HEK293 (cell line): ENCODE data around the gene RPS6KB2.

Source experiments
- CTCF ChIA-PET: fragments of 350-600 bp; formaldehyde crosslinking; extraction: SDS; loops from one replicate; lab custom pipeline; 2021; ENCODE audit warnings: antibody characterized with exemption; lab: Yijun Ruan, JAX
- POLR2A ChIA-PET: fragments of 300-600 bp; formaldehyde crosslinking; extraction: SDS; loops from one replicate; lab custom pipeline; 2020; ENCODE audit warnings: antibody characterized with exemption, inconsistent platforms; lab: Yijun Ruan, JAX
- H3K27ac ChIP-seq: fragments of 200-500 bp; sonication (Bioruptor generic); 2 replicates; pipeline ENCODE4 v1.5.1; 2014; ENCODE audit warnings: low read depth, low read length, control low read depth, inconsistent platforms; ENCODE audit errors: extremely low read depth
- H3K36me3 ChIP-seq, 2 experiments: fragments of 200-500 bp in 1 of 2; sonication (Bioruptor generic) in 1 of 2; 1 replicate in 1 of 2; 2 replicates in 1 of 2; pipeline ENCODE4 v1.5.1; 2014 to 2017; ENCODE audit warnings: inconsistent platforms in 2 of 2, low read length in 2 of 2; ENCODE audit not compliant: control insufficient read depth in 2 of 2, insufficient read depth in 1 of 2
- H3K4me1 ChIP-seq: fragments of 200-500 bp; sonication (Bioruptor generic); 2 replicates; pipeline ENCODE4 v1.5.1; 2014; ENCODE audit warnings: mild to moderate bottlenecking, low read length, inconsistent platforms; ENCODE audit not compliant: control insufficient read depth, insufficient read depth
- H3K4me3 ChIP-seq: 2 replicates; pipeline ENCODE4 v1.5.1; 2011; ENCODE audit warnings: low read depth, mild to moderate bottlenecking, control low read depth, low read length, moderate library complexity
- H3K9me3 ChIP-seq: fragments of 200-500 bp; sonication (Bioruptor generic); 2 replicates; pipeline ENCODE4 v1.5.1; 2014; ENCODE audit warnings: low read depth, low read length, inconsistent platforms; ENCODE audit not compliant: control insufficient read depth, insufficient read depth
- ATF2 ChIP-seq: fragments of 450-650 bp; formaldehyde crosslinking; IDR thresholded peaks from 2 replicates; pipeline ENCODE4 v1.5.1; 2016; ENCODE audit warnings: missing biosample characterization, missing genetic modification characterization, low read depth
- EGR2 ChIP-seq: fragments of 450-650 bp; formaldehyde crosslinking; IDR thresholded peaks from 2 replicates; pipeline ENCODE4 v1.5.1; 2016; ENCODE audit warnings: low read depth, missing biosample characterization, missing genetic modification characterization
- OSR2 ChIP-seq: fragments of 450-650 bp; formaldehyde crosslinking; IDR thresholded peaks from 2 replicates; pipeline ENCODE4 v1.5.1; 2016; ENCODE audit warnings: missing biosample characterization, missing genetic modification characterization
- PATZ1 ChIP-seq: fragments of 450-650 bp; formaldehyde crosslinking; IDR thresholded peaks from 2 replicates; pipeline ENCODE4 v1.5.1; 2016; ENCODE audit warnings: missing biosample characterization, missing genetic modification characterization
- PRDM6 ChIP-seq: fragments of 450-650 bp; formaldehyde crosslinking; IDR thresholded peaks from 2 replicates; pipeline ENCODE4 v1.5.1; 2017; ENCODE audit warnings: missing biosample characterization, missing genetic modification characterization
- YY1 ChIP-seq: fragments of 450-650 bp; formaldehyde crosslinking; IDR thresholded peaks from 2 replicates; pipeline ENCODE4 v1.5.1; 2018; ENCODE audit warnings: missing biosample characterization, missing genetic modification characterization
- ZBTB20 ChIP-seq: fragments of 450-650 bp; formaldehyde crosslinking; IDR thresholded peaks from 2 replicates; pipeline ENCODE4 v1.5.1; 2016; ENCODE audit warnings: missing biosample characterization, missing genetic modification characterization
- ZBTB6 ChIP-seq: fragments of 450-650 bp; formaldehyde crosslinking; IDR thresholded peaks from 2 replicates; pipeline ENCODE4 v1.5.1; 2017; ENCODE audit warnings: missing biosample characterization, missing genetic modification characterization
- ZNF184 ChIP-seq: fragments of 450-650 bp; IDR thresholded peaks from 2 replicates; pipeline ENCODE4 v1.5.1; 2018; ENCODE audit warnings: missing biosample characterization, mild to moderate bottlenecking, missing genetic modification characterization
- ZNF214 ChIP-seq: fragments of 450-650 bp; formaldehyde crosslinking; IDR thresholded peaks from 2 replicates; pipeline ENCODE4 v1.5.1; 2017; ENCODE audit warnings: missing biosample characterization, mild to moderate bottlenecking, missing genetic modification characterization, borderline replicate concordance
- ZNF221 ChIP-seq: fragments of 450-650 bp; formaldehyde crosslinking; IDR thresholded peaks from 2 replicates; pipeline ENCODE4 v1.5.1; 2017; ENCODE audit warnings: missing biosample characterization, missing genetic modification characterization, borderline replicate concordance
- ZNF394 ChIP-seq: fragments of 450-650 bp; formaldehyde crosslinking; IDR thresholded peaks from 2 replicates; pipeline ENCODE4 v1.5.1; 2016; ENCODE audit warnings: missing biosample characterization, missing genetic modification characterization, mild to moderate bottlenecking, moderate library complexity, borderline replicate concordance
- ZNF513 ChIP-seq: fragments of 450-650 bp; IDR thresholded peaks from 2 replicates; pipeline ENCODE4 v1.5.1; 2018; ENCODE audit warnings: missing biosample characterization, missing genetic modification characterization
- ZNF518A ChIP-seq: fragments of 450-650 bp; formaldehyde crosslinking; conservative IDR thresholded peaks from 2 replicates; pipeline ENCODE4 v1.5.1; 2016; ENCODE audit warnings: low read depth, missing biosample characterization, missing genetic modification characterization
- ZNF544 ChIP-seq: fragments of 450-650 bp; formaldehyde crosslinking; IDR thresholded peaks from 2 replicates; pipeline ENCODE4 v1.5.0; 2017; ENCODE audit warnings: missing biosample characterization, missing genetic modification characterization
- ZNF658 ChIP-seq: fragments of 450-650 bp; formaldehyde crosslinking; IDR thresholded peaks from 2 replicates; pipeline ENCODE4; 2016; ENCODE audit warnings: missing biosample characterization, missing genetic modification characterization
- ZNF792 ChIP-seq: fragments of 450-650 bp; formaldehyde crosslinking; IDR thresholded peaks from 2 replicates; pipeline ENCODE4 v1.5.1; 2016; ENCODE audit warnings: missing biosample characterization, missing genetic modification characterization
- ZNF830 ChIP-seq: fragments of 450-650 bp; IDR thresholded peaks from 2 replicates; pipeline ENCODE4 v1.5.0; 2018; ENCODE audit warnings: missing biosample characterization, missing genetic modification characterization, low read depth, mild to moderate bottlenecking, moderate library complexity
- ZSCAN18 ChIP-seq: fragments of 450-650 bp; formaldehyde crosslinking; IDR thresholded peaks from 2 replicates; pipeline ENCODE4 v1.5.1; 2016; ENCODE audit warnings: missing biosample characterization, missing genetic modification characterization

Gene RPS6KB2

GRCh38 chr11:67434395-67434881 lies 6.1 kb downstream of the RPS6KB2 start (continued):
- TF ChIP-seq PATZ1 (tag by site-specific recombination) (no peak), ZNF792 (tag by site-specific recombination) (no peak), ZBTB6 (tag by site-specific recombination) (no peak), ZNF544 (tag by site-specific recombination) (no peak), ZNF221 (tag by site-specific recombination) (no peak), PRDM6 (tag by site-specific recombination) (no peak), ZBTB20 (tag by site-specific recombination) (no peak), ZSCAN18 (tag by site-specific recombination) (no peak), ZNF518A (tag by site-specific recombination) (no peak), ZNF394 (tag by site-specific recombination) (no peak)
- TF ChIP-seq, all 188 proteins: peak for 0

GRCh38 chr11:67435031-67435726 lies 6.9 kb downstream of the RPS6KB2 start:
- ChIA-PET CTCF (interaction anchor here (1.6 kb wide), 1 partner anchor 34 kb away, joined by 5 read pairs; the partner anchor contains the start of gene PPP1CA), POLR2A (interaction anchor here (1.0 kb wide), 1 partner anchor 34 kb away, joined by 3 read pairs; the partner anchor contains the start of gene TMEM134)
- Histone ChIP-seq H3K36me3 (peaks cover 4 to 88% of the 10 kb centered on the region in 2 experiments; a peak in 2 of 3 replicates), H3K4me1 (no peaks in the 10 kb centered on the region), H3K27ac (no peak overlapping the region), H3K4me3 (no peak overlapping the region), H3K9me3 (no peaks in the 10 kb centered on the region)
- TF ChIP-seq OSR2 (tag by site-specific recombination) (no peak), YY1 (tag by site-specific recombination) (no peak), ZNF830 (tag by site-specific recombination) (no peak), ZNF184 (tag by site-specific recombination) (no peak), EGR2 (peak; percentile 67), ZNF214 (tag by site-specific recombination) (no peak), ZNF513 (tag by site-specific recombination) (no peak), ZNF658 (tag by site-specific recombination) (no peak), ATF2 (tag by site-specific recombination) (no peak)
